WTC11 (cell line): Measurements from ENCODE around the gene ASCC1.

ENCODE experiments used
- CTCF ChIP-seq: fragments of 200-600 bp; IDR thresholded peaks from 2 replicates; pipeline ENCODE4 v1.8.0; 2022; ENCODE audit warnings: antibody characterized with exemption
- ETV6 ChIP-seq: sonication (generic); formaldehyde crosslinking; IDR thresholded peaks from 2 replicates; pipeline ENCODE4 v1.8.1; 2022; ENCODE audit warnings: mild to moderate bottlenecking, missing genetic modification reagents
- MAX ChIP-seq: sonication (generic); formaldehyde crosslinking; IDR thresholded peaks from 2 replicates; pipeline ENCODE4 v1.8.0; 2022; ENCODE audit warnings: mild to moderate bottlenecking, missing genetic modification reagents
- MXD4 ChIP-seq: fragments of 250-450 bp; sonication (Bioruptor Pico); IDR thresholded peaks from 2 replicates; pipeline ENCODE4 v1.8.0; 2021; ENCODE audit warnings: mild to moderate bottlenecking, moderate library complexity, borderline replicate concordance
- ZNF138 ChIP-seq: sonication (generic); formaldehyde crosslinking; conservative IDR thresholded peaks from 2 replicates; pipeline ENCODE4 v1.8.1; 2022; ENCODE audit warnings: mild to moderate bottlenecking, moderate library complexity, missing genetic modification reagents

GRCh38 chr10:72110673-72111401 is 105.2 kb downstream of the ASCC1 start:
- TF ChIP-seq CTCF (no peak), ZNF138 (no peak), ETV6 (CRISPR knock-in tag) (no peak), MAX (CRISPR knock-in tag) (no peak), MXD4 (no peak)
